Measurements from ENCODE around the gene C16orf89.

The C16orf89 gene

GRCh38 chr16:5058476-5058875, 7.3 kb downstream of the C16orf89 start:
- H3K9me3 ChIP-seq (ENCODE audit: control insufficient read depth, insufficient read depth, low read depth, low read length): no peaks in the 10 kb centered on the region
- H3K27ac ChIP-seq (ENCODE audit: extremely low read depth, low read depth, low read length): no peak overlapping the region
- H3K4me1 ChIP-seq (ENCODE audit: control insufficient read depth, insufficient read depth, low read length): no peaks in the 10 kb centered on the region
- ChIA-PET POLR2A (no interaction called here), CTCF (interaction anchor here (1.1 to 3.2 kb wide), 3 partner anchors 14 to 34 kb away, joined by 3 to 12 read pairs (median 7); no protein-coding TSS in a partner anchor)
- no peaks in the 10 kb centered on the region for H3K36me3 ChIP-seq (ENCODE audit: control insufficient read depth in 2 of 2, insufficient read depth in 1 of 2, low read length in 2 of 2)
- no peak for TF ChIP-seq ZBTB10 (tag by site-specific recombination; IDR thresholded peaks at IDR 0.05)
- no peak for TF ChIP-seq ZNF514 (tag by site-specific recombination; IDR thresholded peaks at IDR 0.05)
- no peak for TF ChIP-seq SALL2 (tag by site-specific recombination; IDR thresholded peaks at IDR 0.05; ENCODE audit: borderline replicate concordance)
- TF ChIP-seq SP2 (tag by site-specific recombination; IDR thresholded peaks at IDR 0.05): no peak
- no peak for TF ChIP-seq ZNF558 (tag by site-specific recombination; IDR thresholded peaks at IDR 0.05)
- TF ChIP-seq PRDM6 (tag by site-specific recombination; IDR thresholded peaks at IDR 0.05): no peak
- TF ChIP-seq ZIC2 (tag by site-specific recombination; IDR thresholded peaks at IDR 0.05): peak; percentile 19; the same call in 1 of the 2 replicates
- TF ChIP-seq ZNF366 (tag by site-specific recombination; conservative IDR thresholded peaks at IDR 0.05): no peak
- H3K4me3 ChIP-seq (ENCODE audit: low read depth, low read length): no peak overlapping the region

- CTCF ChIA-PET: interaction anchor here (0.6 to 3.2 kb wide), 13 partner anchors 9 to 539 kb away, joined by 3 to 12 read pairs (median 5); partner anchors contain the start of genes EEF2KMT and NAGPA
- POLR2A ChIA-PET: interaction anchor here (0.7 kb wide), 1 partner anchor 254 kb away, joined by 3 read pairs; the partner anchor contains the start of gene ROGDI
- TF ChIP-seq ZNF518A (tag by site-specific recombination; conservative IDR thresholded peaks at IDR 0.05; ENCODE audit: low read depth) (no peak), ZNF561 (tag by site-specific recombination; IDR thresholded peaks at IDR 0.05; ENCODE audit: borderline replicate concordance) (0 out of 2 replicates have a peak, but pooled peaks have one; percentile 38), ZNF654 (tag by site-specific recombination; IDR thresholded peaks at IDR 0.05; ENCODE audit: low read depth) (peak; percentile 72), ZNF341 (tag by site-specific recombination; IDR thresholded peaks at IDR 0.05; ENCODE audit: low read depth) (0 out of 2 replicates have a peak, but pooled peaks have one; percentile 21)
- Histone ChIP-seq H3K27ac (ENCODE audit: extremely low read depth, low read depth, low read length) (no peak overlapping the region), H3K9me3 (ENCODE audit: control insufficient read depth, insufficient read depth, low read depth, low read length) (no peaks in the 10 kb centered on the region), H3K36me3 (ENCODE audit: control insufficient read depth in 2 of 2, insufficient read depth in 1 of 2, low read length in 2 of 2) (no peaks in the 10 kb centered on the region), H3K4me1 (ENCODE audit: control insufficient read depth, insufficient read depth, low read length) (no peaks in the 10 kb centered on the region), H3K4me3 (ENCODE audit: low read depth, low read length) (no peak overlapping the region)
These were observed 9.4 kb downstream of the C16orf89 start for GRCh38 chr16:5056352-5056751.

All from HEK293 (cell line).